Measurements from ENCODE around the gene SSNA1.

DNA sequence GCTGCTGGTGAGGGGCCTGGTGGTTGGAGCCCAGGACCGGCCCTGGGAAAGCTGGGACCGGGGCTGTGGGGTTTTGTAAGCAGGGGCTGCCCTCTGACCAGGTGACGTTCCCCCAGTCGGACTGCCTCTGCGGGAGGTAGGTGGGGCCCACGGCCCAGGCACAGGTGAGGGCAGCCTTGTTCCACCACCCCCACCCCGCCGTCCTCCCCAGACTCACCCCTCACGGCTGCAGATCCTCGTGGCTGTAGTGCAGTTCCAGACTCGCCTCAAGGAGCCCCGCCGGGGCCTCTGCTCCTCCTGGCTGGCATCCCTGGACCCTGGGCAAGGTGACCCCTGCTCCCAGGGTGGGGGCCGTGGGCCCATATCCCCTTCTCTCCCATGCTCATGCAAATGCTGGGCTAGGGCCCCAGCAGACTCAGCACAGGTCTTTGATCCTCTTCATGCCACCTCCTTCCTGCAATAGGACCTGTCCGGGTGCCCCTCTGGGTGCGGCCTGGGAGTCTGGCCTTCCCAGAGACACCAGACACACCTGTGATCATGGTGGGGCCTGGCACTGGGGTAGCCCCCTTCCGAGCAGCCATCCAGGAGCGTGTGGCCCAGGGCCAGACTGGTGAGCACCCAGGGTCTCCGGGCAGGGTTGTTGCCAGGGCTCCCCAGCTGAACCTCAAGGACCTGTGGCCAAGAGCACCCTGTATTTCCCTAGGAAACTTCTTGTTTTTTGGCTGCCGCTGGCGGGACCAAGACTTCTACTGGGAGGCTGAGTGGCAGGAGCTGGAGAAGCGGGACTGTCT is 26.9 kb downstream of the SSNA1 start:
- no peak for TF ChIP-seq EP300 (IDR thresholded peaks at IDR 0.05; ENCODE audit: borderline replicate concordance)
- TF ChIP-seq REST (IDR thresholded peaks at IDR 0.05; ENCODE audit: low read depth), result no peak
- TF ChIP-seq RAD21 (IDR thresholded peaks at IDR 0.05; ENCODE audit: low read depth), result no peak
- no peak for TF ChIP-seq ZBTB7A (IDR thresholded peaks at IDR 0.05; ENCODE audit: low read depth)
- TF ChIP-seq FOXM1 (IDR thresholded peaks at IDR 0.05; ENCODE audit: borderline replicate concordance, low read depth), result no peak
- TF ChIP-seq, protein P1, sequence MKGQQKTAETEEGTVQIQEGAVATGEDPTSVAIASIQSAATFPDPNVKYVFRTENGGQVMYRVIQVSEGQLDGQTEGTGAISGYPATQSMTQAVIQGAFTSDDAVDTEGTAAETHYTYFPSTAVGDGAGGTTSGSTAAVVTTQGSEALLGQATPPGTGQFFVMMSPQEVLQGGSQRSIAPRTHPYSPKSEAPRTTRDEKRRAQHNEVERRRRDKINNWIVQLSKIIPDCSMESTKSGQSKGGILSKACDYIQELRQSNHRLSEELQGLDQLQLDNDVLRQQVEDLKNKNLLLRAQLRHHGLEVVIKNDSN (IDR thresholded peaks at IDR 0.05), result no peak
- TF ChIP-seq CREB1 (IDR thresholded peaks at IDR 0.05; ENCODE audit: low read depth), result no peak

Measured in Ishikawa (cell line).